Endothelial cell of umbilical vein (primary cell): Measurements from ENCODE around the gene KNCN.

Experiments
- CTCF ChIP-seq, 2 donors: IDR thresholded peaks; 1 replicate in 1 of 2; 2 replicates in 1 of 2; pipeline ENCODE4 v1.5.1; 2011; ENCODE audit warnings: low read length in 2 of 2, mild to moderate bottlenecking in 2 of 2, moderate library complexity in 2 of 2, control low read depth in 1 of 2, inconsistent platforms in 1 of 2, low read depth in 1 of 2; ENCODE audit not compliant: insufficient read depth in 1 of 2; ENCODE audit errors: extremely low read depth in 1 of 2
- FOS ChIP-seq: IDR thresholded peaks from 2 replicates; pipeline ENCODE4 v1.6.1; 2011; ENCODE audit warnings: mild to moderate bottlenecking, low read length, moderate library complexity, borderline replicate concordance; ENCODE audit not compliant: insufficient read depth
- MAX ChIP-seq: IDR thresholded peaks from 2 replicates; pipeline ENCODE4 v1.6.1; 2011; ENCODE audit not compliant: insufficient read depth, insufficient read length
- POLR2A ChIP-seq: IDR thresholded peaks from 2 replicates; pipeline ENCODE4 v1.6.1; 2012; ENCODE audit warnings: low read depth, mild to moderate bottlenecking, control low read depth, low read length
- POLR2AphosphoS5 ChIP-seq: IDR thresholded peaks from 2 replicates; pipeline ENCODE4 v1.6.1; 2012; ENCODE audit warnings: low read depth, mild to moderate bottlenecking, control low read depth, low read length, moderate library complexity; ENCODE audit not compliant: insufficient read depth

GRCh38 chr1:46577671-46578070, 26.2 kb upstream of the KNCN start:
- TF ChIP-seq CTCF (IDR thresholded peaks at IDR 0.05; ENCODE audit: extremely low read depth in 1 of 2, insufficient read depth in 1 of 2, low read depth in 1 of 2, low read length in 2 of 2) (no peak), MAX (no peak), POLR2AphosphoS5 (no peak), POLR2A (no peak), FOS (no peak)
